Germinal center (tissue), 1 donor: ENCODE data around the gene NPHP3.

Source experiments
- DNase-seq: peaks from one replicate; pipeline ENCODE4 v3.0.0; 2012; ENCODE audit warnings: mixed read lengths, low spot score

NPHP3 gene

DNA sequence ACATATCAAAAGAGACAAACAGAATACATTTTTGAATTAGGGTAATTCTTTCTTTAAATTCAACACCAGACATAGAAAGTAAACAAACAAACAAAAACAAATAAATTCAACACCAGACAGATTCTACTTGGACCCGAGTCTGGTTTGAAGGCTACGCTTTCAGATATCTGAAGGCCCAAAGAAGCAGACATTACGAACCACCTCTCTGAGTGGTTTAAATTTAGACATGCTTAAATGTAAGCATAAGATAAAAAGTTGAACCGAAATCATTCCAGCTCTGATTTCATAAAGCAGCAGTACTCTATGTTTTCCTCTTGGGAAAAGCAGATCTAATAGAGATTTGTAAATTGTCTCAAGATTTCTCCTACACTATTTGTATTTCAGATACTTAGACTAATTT, 32.2 kb downstream of the NPHP3 start:
- no peak for DNase-seq

DNA sequence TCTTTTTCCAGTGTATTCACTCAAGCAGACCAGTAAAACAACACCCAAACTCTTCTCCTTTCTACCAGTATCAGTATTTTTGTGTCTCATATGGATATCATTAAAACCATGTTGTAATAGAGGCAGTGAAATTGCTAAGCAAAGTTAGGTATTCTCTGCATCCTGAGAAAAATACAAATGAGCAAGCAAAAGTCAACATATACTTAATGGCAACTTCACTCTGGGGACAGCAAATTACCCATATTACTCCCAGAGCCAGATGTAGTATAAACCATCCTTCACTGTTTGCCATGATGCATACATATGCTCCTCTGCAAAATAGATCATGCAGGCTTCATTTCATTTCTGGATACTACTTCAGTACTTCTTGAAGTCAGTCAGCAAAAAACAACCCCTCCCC, 40.0 kb downstream of the NPHP3 start:
- no peak for DNase-seq

DNA sequence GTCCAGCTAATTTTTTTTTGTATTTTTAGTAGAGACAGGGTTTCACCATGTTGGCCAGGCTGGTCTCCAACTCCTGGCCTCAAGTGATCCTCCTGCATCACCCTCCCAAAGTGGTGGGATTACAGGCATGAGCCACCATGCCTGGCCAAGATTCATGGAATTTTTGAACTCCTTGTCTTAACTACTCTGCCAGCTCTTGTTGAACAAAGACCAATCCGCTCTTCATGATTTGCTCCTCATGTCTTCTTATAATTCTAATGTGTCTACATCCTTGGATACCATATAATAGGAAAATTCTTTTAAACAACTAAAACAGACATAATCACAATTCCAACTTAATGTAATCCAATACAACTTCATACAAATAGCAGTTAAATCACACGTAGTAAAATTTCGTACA, 40.8 kb downstream of the NPHP3 start:
- no peak for DNase-seq

DNA sequence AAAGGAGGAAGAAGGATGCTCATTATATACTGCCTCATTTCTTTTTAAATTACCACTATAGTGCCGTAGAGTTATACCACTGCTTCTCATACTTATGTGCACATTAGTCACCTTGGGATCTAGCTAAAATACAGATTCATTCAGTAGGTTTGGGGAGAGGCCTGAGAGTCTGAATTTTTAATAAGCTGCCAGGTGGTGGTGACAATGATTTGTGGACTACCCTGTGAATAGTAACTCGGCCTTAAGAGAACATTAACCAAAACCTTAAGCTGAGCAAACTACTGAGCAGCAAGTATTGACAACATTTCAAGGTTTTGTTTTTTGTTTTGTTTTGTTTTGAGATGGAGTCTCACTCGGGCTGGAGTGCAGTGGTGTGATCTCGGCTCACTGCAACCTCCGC, 42.3 kb downstream of the NPHP3 start:
- DNase-seq = no peak

DNA sequence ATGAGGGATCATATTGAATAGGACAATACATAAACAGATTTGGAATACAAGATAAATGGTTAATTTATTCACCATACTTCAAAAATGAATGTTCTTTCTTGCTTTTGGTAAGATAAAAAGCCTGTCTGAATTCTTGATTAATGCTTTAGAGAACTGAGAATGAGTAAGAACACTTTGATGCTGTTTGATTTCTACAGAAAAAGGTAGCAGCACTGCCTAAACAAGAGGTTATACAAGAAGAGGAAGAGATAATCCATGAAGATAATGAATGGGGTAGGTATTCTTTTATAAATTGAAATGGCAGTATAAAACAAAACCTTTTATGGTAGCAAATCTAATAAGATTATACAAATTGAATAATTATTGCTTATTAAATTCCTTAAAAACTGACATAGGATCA, 46.8 kb downstream of the NPHP3 start:
- DNase-seq = no peak

DNA sequence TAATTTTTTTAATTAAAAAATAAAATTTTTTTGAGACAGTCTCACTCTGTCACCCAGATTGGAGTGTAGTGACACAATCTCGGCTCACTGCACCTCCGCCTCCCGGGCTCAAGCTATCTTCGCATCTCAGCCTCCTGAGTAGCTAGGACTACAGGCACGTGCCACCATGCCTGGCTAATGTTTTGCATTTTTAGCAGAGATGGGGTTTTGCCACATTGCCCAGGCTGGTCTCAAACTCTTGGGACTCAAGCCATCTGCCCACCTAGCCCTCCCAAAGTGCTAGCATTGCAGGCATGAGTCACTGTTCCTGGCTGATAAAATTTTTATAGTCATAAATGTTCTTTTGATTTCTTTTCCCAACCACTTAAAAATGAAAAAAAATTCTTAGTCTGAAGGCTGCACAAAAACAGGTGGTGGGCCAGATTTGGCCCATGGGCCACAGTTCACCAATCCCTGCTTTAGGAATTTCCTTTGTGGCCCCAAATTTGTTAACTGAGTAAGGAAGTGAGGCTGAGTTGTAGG, 52.9 kb downstream of the NPHP3 start:
- no peak for DNase-seq

DNA sequence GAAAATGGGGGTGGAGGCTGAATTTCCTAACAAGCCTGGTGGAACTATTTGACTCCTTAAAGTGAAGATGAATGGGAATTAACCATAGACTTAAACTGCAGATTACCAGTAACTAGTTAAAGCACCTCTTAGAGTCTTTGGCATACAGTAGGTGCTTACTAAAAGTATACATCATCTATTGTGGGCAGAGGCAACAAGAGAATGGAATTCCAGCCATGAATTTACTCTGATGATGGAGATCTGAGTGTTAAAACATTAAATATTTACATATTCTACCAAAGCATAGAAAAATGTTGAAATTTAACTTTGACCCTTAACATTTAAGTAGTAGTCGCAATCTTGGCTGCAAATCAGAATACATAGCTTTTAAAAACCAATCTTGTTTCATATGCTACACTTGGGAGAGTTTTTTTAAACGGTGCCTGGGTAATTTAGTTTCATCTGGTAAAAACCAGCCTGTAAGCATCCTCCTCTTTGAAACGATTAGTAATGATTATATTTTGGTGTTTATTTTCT, 56.9 kb downstream of the NPHP3 start:
- no peak for DNase-seq

DNA sequence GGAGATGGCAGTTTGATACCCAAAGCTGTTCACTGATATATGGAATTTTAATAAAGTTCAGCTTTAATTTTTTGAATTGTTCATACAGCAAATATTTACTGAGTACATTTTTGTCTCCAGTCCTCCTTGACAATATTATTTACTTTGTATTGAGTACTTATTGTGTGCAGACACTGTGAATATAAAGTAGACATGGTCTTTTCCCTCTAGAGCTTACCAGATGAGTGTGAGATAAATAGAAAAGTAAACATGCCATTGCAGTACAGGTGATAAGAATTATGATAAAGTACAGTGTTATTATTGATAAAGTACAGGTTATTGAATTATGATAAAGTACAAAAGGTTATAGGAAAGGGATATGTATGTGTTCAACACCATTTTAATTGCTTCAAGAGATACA, 60.0 kb downstream of the NPHP3 start:
- no peak for DNase-seq

DNA sequence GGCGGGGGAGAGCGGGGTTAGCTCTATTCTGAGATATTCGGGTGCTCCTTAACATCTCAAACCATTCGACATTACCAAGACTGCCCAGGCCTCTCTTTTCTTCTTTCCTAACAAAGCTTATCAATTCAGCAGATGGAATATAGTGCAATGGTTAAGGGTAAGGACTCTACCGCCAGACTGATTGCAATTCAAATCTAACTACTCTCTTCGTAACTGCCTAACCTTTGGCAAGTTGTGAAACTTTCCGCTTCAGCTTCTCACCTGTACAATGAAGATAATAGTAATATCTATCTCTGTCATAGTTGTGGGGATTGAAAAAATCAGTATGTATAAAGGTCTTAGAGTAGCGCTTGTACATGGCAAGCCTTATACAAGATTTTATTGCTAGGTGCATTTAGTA, 61.1 kb downstream of the NPHP3 start:
- no peak for DNase-seq

DNA sequence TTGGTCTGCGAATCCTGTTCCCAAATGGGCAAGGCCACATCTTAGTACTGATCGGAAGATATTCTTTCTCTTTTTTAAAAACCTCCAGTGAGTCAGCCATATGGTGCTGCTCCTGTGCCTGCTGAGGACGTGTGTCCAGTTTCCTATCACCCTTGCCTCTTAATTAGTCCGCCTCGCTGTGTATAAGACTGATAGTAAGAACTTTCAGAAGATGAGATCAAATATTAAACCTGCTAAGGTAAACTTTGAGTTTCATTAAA, 61.5 kb downstream of the NPHP3 start:
- DNase-seq = no peak

DNA sequence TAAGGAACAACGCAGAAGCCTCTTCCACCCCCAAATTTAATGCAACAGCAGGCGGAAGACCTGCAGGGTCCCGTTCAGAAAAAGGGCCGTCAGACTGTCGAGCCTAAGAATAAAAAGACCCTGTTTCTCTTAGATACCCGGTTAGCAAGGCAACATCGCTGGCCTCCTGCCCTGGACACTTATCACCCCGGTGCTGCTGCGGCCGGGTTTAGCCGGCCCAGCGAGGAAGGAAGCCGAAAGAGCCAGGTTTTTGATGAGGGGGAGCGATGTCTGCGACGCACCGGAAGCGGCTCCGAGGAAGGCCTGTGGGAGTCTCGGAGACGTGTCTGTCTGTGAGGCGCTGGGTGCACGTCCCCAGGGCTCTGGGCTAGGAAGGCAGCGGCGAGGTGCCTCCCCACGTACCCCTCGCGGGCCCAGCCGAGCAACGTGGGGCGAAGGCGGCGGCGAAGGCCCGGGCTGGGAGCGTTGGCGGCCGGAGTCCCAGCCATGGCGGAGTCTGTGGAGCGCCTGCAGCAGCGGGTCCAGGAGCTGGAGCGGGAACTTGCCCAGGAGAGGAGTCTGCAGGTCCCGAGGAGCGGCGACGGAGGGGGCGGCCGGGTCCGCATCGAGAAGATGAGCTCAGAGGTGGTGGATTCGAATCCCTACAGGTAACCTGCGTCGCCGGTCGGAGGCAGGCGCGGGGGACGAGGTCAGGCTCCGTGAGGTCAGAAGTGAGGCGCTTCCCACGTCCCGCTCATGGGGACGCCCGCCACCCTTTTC, 62.0 kb downstream of the NPHP3 start, which contains the start of gene UBA5:
TSS of gene UBA5 (plus strand) at position 278 of the 759 bp plus-strand sequence. CDS start at position 487, 209 bp downstream.
- DNase-seq = peak; percentile 81

DNA sequence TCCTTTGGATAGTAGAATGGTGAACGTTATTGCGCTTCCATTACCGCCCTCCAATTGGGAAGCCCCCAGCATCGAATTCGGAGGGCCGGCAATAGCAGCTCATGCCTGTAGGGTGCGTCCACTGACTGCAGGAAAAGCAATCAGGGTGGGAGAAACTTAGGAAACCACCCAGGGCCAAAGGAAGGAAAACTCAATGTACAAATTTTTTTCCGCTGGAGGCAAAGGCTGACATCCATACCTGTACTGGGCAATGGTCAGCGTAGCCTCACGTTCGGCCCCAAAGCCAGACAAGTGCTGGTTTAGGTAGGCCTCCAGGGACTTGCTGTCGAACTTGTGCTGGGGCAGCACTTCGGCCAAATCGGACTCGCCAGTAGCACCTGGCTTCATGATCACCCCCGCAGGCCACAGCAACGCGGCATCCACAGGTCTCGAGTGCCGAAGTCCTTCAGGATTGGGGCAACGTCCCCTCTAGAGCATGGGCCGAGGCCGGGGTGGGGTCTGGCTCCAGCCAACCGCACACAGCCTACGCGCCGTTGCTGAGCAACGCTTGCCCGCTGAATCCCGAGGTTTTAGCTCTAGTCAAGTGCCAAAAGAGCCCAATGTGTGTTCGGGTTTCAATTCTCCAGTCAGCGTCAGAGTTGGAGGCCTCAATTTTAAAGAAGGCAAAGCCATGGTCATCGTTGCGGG, 62.7 kb downstream of the NPHP3 start, which contains the start of gene ACAD11:
TSS of gene ACAD11 (minus strand) at position 445 of the 687 bp plus-strand sequence. CDS start at position 387, 58 bp downstream.
- peak; percentile 65 for DNase-seq

DNA sequence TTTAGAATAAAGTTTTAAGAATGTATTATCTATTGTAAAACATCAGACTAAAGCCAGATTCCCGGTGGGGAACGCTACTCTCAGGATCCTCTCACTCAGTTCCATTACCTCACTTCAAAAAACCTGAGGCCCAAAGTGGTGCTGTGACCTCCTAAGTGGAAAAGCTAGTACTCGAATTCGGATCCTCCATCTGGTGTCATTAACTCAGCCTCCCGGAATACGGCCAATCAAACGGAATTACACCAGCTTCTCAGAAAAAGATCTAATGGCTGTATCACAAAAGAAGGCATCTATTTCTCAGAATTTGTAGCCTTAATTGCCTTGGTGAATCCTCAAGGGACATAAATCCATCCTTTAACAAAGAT, 63.2 kb downstream of the NPHP3 start:
- DNase-seq = no peak

DNA sequence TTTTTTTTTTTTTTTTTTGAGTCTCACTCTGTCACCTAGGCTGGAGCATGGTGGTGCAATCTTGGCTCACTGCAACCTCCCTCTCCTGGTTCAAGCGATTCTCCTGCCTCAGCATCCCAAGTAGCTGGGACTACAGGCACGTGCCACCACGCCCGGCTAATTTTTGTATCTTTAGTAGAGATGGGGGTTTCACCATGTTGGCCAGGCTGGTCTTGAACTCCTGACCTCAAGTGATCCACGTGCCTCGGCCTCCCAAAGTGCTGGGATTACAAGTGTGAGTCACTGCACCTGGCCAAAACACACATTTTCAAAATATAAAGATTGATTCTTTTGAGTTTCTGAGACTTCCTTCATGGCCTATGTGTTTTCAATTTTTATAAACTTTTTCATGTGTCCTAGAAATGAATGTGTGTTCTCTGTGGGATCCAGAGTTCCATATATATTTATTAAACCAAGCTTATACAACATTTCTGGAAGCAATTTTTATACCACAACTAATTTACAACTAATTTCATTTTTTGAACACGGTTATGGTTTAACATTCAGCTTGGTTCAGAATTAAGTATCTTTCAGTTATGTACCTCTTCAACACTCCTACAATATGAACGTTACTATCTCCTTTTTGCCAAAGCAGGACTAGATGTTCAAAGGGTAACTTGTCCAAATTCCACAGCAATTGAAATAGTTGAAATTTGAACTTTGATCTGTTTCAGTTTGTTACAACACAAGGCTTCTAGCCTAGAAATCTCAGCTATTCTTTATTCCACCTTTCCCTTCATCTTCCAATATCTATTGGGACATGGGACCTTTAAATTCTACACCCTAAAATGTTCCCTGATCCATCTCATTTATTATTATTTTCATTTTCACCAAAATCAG, 64.1 kb downstream of the NPHP3 start:
- DNase-seq = no peak

DNA sequence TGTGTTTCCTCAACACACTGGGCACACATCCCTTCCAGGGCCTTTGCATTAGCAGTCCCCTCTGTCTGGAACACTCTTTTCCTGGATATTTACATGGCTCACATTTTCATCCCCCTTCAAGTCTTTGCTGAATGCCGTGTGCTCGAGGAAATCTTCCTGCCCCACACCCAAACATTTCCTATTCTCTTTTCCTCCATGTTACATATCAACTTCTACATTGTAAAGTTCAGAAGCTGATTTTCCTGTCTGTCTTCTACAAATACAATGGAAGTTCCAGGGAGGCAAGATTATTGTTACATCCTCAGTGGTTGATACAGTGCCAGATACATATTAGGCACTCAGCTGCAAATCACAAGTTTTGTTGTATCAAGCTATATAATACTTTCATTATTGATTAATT, 66.7 kb downstream of the NPHP3 start:
- no peak for DNase-seq

DNA sequence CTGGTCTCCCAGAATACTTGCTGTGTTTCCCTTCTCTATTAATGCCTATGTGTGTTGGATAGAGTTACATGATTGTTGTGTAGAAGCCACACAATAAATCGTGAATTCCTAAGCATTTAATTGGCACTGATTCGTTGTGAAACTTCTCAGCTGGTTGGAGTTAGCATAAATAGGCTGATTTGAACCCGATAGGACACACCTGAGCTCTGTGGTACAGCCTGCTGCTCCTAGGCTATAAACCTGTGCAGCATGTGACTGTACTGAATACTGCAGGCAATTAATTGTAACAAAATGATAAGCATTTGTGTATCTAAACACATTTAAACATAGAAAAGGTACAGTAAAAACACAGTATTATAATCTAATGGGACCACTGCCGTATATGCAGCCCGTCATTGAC, 67.5 kb downstream of the NPHP3 start:
- DNase-seq = no peak

DNA sequence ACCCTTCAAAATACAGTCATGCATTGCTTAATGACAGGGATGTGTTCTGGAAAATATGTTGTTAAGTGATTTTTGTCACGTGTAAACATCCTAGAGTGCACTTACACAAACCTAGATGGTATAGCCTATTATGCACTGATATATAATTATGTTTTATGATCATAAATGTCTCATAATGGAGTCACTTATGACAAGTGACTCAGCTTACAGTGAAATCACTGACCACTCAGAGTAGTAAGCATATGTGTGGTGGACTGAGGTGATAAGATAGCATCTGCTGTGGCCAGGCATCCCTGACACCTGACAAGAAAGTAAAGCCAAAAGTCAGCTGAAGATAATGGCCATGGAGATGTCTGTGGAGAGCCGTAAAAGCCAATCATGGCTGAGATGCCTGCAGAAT, 68.0 kb downstream of the NPHP3 start:
- DNase-seq = no peak

DNA sequence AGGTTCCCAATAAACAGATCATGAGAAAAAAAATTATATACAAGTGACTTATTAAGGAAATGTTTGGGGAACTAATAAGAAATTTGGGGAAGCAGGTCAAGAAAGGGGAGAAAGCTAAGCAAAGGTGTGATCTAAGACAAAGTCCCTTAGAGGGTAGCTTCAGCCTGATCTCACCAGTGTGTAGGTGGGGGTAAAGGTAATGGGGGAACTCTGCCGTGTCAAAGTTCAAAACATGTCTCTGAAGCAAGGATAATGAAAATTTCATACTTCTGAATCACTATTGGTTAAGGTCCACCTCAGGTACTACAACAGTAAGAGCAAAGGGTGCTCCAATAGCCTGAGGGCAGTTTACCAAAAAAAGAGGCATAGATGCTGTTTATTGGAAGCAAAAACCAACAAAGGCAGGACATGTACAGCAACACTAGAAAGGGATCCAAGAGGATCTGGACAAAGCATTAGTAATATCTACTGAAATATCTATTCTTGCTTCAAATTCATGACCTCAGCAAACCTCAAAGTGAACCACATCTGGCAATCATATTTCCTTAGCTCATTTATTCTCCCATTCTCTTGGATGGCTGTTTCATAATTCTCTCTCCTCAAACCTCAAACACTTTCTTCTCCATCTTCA, 69.5 kb downstream of the NPHP3 start:
- no peak for DNase-seq

DNA sequence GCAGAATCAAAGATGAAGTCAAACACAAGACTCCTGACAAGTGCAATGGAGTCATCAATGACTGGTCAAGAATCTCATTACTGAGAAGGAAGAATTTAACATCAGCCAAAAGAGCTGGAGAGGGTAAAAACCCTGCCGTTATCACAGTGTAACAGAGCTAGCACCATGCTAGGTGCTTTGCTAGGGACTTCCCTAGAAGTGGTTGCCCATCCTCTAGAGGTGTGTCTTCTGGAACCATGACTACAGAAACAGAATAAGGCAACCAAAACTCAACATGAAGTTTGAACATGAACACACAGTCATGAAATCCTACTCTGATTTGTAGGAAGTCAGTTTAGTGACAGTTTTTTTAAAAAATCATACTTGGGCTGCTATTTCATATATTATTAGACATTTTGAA, 72.1 kb downstream of the NPHP3 start:
- DNase-seq = no peak

DNA sequence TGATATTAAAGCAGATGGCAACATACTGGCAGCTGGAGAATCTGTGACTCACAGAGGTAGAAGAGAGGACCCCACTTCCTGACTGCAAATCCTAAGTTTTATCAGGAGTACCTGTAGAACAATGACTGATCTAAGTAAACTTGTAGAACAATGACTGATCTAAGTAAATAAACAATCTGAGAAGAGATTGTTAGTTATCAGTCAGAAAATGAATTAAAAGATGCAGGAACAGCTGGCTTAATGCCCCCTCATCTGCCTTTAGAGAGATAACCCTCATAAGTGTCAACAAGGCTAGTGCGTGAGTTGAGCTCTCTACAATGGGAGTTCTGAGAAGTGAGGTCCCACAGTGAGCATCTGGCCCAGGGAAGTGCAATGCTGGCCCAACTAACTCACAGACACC, 77.2 kb downstream of the NPHP3 start:
- no peak for DNase-seq

DNA sequence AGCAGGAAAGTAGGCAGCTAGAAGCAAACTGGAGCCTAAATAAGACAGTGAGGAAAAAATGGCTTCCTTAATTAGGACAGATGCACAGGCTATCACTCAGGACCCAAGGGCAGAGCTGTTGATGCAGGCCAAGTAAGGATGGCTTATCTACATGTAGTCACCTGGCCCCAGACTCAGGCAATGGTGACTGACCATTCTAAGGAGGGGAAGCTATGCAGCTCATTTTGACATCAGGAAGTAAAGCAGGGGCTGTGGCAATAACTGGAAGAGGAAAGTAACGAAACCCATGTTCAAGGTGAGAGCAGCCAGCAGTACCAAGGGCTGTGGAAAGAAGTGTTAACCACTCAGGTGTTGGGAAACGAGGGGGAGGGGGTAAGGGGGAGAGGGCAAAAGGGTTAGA, 78.8 kb downstream of the NPHP3 start:
- DNase-seq = no peak

DNA sequence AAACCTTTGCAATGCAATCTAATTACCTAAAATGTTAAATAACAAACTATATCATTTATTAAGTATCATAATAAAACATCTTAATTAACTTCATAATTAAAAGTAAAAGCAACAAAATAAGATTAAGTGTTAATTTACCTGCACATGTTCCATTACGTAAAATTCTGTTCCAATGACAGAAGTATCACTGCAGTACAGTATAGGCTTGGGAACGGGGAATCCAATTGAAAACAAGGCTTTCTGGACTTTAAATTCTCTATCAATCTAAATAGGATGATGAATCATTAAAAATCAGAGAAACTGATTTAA, 79.7 kb downstream of the NPHP3 start:
- no peak for DNase-seq
